Measurements from ENCODE around the gene ASB5.
"Not testable (repeated sequence)": the region's sequence is repeated elsewhere in the genome, so short reads cannot be mapped to it uniquely, and the experiment has no call there.

Gene ASB5, protein sequence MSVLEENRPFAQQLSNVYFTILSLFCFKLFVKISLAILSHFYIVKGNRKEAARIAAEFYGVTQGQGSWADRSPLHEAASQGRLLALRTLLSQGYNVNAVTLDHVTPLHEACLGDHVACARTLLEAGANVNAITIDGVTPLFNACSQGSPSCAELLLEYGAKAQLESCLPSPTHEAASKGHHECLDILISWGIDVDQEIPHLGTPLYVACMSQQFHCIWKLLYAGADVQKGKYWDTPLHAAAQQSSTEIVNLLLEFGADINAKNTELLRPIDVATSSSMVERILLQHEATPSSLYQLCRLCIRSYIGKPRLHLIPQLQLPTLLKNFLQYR

DNA sequence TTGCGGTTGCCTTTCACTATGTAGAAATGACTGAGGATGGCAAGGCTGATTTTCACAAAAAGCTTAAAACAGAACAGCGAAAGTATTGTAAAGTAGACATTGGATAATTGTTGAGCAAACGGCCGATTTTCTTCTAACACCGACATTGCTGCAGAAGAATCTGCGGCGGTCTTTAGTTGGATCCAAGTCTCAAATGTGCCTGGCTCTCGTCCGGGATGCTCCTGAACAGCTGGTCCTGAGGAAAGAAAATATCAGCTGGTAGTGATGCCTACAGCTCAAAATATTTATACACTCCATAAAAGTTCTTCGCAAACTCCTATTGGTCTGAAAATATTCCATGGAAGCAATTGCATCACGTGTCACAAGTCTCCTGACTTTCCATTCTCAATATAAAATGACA, at the start of gene ASB5:
ASB5 (minus strand) TSS at position 260 of the 400 bp plus-strand sequence; CDS start at position 146, 114 bp downstream.
- DNase-seq (ENCODE audit: low spot score) = no peak

DNA sequence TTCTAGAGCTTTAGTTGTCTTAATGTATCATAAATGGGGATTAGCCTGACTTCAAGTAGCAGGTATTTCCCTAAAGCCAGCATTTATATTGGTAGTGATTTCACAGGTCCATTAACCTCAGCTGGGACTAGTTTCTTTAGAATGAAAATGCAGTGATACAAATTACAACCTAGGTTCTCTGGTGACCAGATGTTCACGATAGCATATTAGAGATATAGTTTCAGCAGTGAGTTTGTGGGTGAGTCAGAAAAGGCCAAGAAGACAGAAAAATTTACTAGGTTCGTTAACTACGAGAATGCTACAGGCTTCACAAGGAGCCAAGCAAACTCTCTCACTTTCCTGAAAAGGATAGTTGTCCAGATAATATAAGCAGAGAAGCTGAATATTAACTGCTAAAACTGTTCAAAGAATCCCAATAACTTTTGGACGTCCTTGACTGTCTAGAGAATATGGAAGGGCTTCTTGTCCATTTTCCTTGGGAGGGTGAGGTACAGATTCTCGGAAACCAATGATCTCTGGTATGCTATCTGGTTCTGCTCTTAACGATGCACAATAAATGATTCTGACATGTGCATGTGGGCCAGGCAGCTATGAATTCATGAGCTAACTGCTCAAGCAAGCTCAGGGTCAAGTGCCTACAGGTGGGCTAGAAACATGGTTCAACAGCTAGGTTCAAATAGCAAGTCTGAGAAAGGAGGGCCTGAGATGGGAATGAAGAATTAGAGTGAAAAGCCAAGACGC, 44.7 kb upstream of the ASB5 start:
- DNase-seq (ENCODE audit: low spot score) = no peak

DNA sequence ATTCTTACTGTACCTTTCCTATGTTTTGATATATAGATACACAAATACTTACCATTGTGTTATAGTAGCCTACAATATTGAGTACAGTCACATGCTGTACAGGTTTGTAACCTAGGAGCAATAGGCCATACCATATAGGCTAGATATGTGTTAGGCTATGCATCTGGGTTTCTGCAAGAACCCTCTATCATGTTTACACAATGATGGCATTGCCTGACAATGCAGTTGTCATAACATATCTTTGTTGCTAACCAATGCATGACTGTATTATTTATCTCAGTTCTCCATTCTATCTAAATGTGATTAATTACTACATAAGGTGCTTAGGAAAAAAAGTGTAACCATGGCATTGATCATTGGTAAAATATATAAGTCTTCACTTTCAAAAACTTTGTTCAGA, 40.8 kb upstream of the ASB5 start:
- DNase-seq (ENCODE audit: low spot score) = no peak

DNA sequence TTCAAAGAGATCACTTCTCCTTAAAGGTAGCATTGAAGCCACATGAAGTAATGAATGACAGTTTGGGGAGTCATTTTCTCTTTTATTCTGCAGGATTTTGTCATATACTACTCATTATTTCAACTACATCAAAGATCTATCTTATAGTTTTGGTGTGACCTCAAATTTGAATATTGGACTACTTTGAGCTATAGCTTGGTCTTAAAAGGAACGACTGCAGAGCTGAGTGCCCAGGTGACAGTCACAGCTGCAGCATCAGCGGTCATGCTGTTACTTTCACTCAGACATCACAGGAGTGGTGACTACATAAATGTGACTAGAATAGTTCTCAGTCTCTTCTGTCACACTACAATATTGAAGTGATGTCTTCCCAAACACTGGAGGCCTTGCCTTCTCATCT, 40.0 kb upstream of the ASB5 start:
- DNase-seq (ENCODE audit: low spot score) = no peak

DNA sequence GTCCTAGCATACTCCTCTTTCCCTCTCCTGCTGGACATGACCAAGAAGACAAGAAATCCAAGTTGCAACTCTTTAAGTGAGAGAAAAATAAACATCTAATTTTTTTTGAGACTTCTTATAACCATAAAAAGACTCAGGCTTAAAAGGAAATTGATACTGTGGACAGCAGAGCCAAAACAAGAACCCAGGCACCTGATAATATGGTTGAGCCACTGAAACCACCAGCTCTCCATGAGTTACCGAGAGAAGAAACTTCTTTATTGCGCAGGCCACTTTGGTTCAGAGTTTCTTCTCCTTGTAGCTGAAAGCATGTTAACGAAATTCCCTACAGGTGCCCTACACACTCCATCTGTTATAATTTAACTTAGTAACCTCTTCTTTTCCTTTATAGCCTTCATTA, 39.4 kb upstream of the ASB5 start:
- no peak for DNase-seq (ENCODE audit: low spot score)

DNA sequence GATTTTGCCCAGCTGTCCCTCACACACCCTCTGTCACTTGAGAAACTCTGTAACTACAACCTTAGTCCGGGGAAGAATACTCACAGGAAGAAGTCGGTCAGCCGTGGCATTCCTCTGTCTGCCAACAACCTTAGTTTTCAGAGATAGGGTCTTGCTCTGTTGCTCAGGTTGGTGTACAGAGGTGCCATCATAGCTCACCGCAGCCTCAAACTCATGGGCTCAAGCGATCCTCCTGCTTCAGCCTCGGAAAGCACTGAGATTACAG, 38.6 kb upstream of the ASB5 start:
- no peak for DNase-seq (ENCODE audit: low spot score)

DNA sequence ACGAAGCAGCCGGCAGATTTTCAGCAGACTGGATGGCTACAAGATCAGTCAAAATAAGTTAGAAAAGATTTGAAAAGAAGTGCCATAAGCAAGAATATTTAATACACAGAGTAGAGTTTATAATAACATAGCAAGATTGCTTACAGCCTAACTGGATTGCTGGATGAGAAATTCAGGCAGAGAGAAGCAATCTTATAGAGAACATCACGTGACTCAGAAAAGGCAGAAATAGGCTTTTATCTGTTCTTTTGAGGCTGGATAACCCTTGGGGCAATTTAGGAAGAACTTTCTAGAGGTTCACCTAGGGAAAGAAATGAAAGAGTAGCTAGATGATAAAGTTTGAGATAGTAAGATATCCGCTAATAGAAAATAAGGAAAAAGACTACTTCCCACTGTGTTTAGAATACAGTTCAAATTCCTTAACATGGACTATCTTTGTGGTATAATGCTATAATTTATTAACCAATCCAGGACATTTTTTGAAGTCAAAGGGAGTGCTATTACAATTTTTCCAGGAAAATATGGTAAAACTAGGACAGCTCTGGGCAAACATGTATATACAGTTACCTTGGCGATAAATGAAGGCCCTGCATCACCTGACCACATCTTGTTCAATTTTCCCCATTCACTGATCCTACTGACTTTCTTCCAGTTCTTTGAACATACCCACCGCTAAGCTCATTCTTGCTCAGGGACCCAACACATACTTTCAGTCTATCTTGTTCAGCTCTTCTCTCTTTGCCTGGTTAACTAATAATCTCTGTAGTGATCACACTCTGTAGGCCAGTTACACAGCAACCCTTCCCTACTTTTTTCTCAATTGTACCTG, 38.0 kb upstream of the ASB5 start:
- DNase-seq (ENCODE audit: low spot score) = no peak

DNA sequence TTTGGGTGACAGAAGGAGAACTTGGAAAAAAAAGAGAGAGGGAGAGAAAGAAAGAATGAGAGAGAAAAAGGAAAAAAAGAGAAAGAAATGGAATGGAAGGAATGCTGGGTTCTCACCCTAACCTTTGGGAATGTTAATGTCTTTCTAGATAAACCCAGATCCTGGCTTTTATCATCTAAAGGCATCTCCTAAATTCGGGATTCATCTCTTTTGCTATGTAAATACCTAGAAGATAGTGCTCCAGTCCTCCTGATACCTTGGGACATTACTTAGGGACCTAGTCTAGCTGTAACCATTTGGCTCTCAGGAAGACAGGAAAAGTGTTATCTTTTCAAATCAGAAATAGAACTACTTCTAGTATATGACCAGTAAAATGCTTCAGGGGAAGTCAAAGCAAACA, 34.9 kb upstream of the ASB5 start:
- no peak for DNase-seq (ENCODE audit: low spot score)

DNA sequence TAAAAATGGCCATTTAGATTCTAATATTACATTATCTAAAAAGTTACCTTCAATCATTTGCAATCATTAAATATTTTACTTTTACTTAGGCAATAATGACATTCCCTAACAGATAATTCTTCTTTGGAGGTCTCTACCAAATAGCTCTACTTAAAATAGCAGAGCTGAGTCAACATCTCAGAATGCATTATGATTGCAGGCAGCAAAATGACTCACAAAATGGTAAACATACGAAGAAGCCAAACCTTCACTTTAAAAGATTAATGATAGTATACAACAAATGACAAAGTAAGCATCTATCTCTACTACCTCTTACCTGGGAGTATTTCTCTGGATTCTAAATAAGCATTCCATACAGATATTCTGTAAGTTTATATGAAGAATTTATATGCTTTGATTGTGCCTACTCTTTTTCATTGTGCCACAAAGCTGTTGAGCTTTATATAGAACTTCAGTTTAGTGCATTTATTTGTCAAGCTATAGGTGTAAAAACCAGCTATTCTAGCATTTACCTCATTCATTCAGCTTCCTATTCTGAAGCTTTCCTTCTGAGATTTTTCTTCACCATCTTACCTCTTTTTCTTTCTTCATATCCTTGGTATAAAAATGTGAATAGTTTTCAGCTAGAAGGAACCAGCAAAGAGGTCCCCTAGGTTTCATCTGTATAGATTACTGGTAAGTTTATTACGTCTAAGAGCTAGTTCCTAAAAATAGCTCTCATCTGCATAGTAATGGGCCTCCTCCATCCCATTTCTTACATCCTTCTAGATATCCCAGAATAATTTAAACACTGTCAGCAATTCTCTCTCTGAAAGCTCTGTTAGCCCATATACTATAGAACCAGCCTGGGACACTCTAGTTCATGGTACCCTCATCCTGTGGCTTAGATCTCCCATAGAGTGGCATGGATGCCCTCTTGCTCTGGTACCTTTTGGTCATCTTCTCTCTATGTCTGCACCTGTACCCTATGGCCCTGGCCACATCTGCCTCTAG, 33.6 kb upstream of the ASB5 start:
- no peak for DNase-seq (ENCODE audit: low spot score)

DNA sequence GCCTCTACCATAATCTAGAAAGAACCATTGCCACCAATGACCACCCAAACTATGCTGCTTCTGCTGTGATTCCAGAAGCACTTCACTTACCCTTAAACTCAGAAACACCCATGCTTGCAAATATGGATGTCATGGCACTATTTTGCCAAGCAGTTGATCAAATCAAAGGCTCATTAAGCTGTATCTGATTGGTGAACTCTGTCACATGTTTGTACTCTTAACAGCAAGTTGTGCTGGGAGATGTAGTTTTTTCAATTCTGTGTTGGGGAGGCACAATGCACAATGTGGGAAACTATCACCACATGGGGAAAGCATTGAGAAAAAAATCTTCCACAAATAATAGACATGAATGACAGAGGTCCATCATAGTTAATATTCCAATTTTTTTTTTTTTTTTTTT, 31.5 kb upstream of the ASB5 start:
- no peak for DNase-seq (ENCODE audit: low spot score)

DNA sequence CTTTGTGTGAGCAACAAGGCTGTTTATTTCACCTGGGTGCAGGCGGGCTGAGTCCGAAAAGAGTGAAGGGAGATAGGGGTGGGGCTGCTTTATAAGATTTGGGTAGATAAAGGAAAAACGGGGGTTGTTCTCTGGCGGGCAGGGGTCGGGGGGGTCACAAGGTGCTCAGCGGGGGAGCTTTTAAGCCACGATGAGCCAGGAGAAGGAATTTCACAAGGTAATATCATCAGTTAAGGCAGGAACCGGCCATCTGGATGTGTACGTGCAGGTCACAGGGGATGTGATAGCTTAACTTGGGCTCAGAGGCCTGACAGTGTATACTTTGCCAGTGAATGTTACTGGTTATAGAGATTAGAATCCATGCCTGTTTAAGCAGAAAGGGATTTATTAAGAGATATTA, 31.0 kb upstream of the ASB5 start:
- DNase-seq (ENCODE audit: low spot score) = no peak

DNA sequence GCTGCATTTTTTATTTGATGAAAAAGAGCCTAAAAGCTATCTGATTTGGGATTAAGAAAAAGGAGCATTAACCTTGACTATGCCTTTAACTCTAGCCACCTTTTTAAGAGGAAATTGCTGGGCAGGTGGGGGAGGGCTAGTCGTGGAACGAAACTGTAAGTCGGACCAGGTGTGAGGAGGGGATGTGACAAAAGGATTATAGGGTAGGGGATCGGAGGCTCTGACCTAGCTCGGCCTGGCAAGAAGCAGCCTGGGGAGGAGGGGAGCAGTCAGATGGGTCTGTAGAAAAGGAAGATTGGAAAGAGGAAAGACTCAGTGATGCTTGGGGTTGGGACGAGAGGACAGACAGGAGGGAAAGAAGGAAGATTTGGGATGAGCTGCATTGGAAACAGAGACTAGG, 29.6 kb upstream of the ASB5 start:
- no peak for DNase-seq (ENCODE audit: low spot score)

DNA sequence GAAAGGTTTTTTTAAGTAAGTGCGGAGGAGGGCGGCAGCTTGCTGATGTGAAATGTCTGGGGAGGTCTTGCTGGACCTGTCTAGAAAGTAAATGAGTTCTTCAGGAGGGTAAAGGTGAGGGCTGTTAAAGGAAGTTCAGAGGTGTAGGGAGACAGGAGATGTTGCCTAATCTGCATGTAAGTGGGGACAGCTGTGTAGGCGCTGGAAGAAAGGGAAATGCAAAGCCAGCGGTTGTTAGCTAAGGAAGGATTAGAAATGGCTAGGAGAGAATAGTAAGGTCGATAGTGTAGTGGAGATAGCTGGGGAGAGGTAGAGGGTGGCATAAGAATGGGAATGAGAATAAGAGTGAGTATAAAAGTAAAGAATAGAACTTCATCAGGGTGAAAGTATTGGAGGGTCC, 26.9 kb upstream of the ASB5 start:
- DNase-seq (ENCODE audit: low spot score) = not testable (repeated sequence)

DNA sequence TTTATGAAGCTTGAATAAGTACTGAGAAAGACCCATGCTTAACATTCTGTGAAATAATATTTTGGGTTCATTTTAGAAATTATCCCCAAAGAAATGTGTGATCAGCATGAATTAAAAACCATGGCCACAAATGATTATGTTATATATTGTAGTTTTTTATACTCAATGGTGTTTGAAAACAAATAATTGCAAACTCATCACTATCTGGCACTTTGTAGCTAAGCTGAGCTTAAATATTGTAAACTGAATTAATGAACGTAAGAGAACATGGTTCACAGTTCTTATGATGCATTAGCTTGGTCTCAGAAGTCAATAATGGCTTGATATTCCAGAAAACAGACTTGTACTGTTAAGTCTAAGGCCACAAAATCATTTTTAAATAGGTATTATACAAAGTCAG, 24.6 kb upstream of the ASB5 start:
- DNase-seq (ENCODE audit: low spot score) = no peak

DNA sequence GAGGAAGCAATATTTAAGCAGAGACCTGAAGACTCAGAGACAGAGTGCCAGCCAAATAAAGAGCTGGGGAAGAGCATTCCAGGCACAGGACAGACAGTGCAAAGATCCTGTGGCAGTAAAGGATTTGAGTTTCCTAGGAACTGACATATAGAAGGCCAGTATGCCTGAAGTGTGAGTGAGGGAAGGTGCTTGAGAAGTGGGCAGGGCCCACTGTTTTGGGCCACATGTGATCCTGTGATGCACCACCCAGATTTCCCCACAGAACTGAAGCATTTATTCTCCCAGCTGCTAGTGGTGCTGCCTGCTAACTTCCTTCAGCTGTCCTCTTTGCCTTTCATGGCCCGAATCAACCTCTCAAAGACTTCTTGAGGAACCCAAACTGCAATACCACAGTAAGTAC, 23.9 kb upstream of the ASB5 start:
- DNase-seq (ENCODE audit: low spot score) = no peak

DNA sequence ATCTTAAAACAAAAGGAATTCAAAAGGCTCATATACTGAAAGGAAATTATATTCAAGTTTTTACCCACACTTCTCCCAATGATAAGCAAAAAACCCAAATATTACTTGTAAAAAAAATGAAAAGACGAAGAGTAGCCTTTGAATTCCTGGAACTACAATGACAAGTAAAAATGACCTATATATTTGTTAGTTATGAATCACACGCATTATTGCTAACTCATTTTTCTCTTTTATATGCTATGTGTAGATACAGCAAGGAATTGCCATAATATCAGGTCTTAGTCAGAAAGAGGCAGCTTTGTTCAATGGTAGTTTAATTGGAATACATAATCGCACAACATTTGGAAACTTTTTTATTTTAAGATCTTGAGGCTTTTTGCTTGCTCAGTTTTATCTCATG, 22.7 kb upstream of the ASB5 start:
- DNase-seq (ENCODE audit: low spot score) = no peak

DNA sequence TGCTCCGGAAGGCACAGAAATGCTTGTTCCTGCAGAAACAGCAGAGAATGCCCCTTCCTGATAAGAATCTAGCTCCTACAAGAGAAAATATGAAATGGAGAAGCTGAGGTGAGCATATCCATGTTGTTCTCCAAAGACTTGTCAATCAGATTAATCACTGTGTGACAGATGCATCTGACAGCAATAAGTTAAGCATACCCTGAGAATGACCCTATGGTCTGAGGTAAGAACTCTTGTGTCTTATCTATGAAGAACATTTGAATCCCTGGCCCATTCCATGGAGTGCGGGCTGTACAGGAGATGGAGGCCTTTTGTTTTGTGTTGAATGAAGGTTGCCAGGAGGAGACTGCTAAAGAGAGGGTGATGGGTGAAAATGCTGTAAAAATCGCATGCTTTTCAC, 21.5 kb upstream of the ASB5 start:
- DNase-seq (ENCODE audit: low spot score) = no peak

DNA sequence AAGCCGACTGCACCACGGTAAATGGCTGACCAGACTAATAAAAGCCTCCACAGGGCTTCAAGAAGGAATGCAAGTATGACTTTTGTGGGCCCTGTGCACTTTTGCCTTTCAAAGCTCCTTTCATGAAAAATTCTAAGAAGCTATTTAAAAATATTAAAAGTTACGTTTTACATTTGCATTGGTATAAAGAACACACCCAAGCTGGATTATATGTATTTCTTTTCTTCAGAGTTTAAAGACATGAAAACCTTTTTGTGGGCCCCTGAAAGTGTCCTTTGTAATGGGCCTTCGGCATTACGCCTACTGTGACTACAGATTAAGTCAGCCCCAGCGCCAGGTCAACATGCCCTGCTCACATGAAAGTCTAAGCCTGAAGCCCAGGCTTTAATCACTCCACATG, 20.5 kb upstream of the ASB5 start:
- DNase-seq (ENCODE audit: low spot score) = no peak

DNA sequence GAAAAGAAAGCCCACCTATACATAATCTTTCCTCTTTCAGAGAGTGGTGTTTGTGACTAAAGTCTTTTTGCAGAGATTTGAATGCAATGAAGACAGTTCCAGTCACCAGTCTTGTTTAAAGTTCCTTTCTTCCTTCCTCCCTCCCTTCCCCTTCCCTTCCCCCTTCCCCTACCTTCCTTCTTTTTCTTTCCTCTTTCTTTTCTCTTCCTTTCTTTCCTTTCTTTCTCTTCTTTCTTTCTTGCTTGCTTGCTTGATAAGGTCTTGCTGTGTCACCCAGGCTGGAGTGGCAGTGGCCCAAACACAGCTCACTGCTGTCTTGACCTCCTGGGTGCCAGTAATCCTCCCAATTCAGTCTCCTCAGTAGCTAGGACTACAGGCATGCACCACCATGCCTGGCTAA, 19.0 kb upstream of the ASB5 start:
- DNase-seq (ENCODE audit: low spot score) = no peak

DNA sequence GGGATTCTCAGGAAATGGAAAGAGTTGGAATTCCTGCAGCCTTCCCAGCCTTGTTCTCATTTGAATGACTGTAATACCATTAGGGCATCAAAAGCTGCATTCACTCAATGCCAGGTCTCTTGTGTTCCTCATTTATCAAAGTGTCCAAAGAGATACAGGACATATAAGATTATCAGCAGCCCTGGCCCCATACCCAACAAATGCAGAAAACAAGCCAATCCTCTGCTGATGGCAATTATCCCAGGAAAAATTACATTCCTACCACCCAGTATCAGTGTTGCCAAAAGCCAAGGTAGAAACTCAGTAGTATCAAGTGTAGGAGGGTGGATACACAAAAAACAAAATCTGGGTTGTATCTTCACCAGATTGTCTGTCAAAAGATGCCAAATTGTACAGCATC, 18.5 kb upstream of the ASB5 start:
- DNase-seq (ENCODE audit: low spot score) = no peak

DNA sequence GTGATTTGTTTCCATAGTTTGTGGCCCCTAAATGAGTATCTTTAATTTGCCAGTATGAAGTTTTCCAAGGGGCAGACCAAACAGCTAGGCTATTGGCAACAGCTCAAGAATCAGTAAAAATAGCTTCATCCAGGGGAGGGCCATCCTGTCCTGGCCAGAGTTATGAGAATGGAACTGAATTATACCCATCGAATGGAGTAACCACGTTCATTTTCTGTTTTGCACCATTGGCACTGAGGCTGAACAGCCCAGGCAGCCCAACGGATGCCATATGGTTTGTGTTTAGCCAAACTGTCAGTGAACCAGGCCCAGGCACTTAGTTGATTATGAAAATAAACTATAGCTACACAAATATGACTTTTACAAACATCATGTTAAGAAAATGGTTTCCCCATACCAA, 17.7 kb upstream of the ASB5 start:
- no peak for DNase-seq (ENCODE audit: low spot score)

DNA sequence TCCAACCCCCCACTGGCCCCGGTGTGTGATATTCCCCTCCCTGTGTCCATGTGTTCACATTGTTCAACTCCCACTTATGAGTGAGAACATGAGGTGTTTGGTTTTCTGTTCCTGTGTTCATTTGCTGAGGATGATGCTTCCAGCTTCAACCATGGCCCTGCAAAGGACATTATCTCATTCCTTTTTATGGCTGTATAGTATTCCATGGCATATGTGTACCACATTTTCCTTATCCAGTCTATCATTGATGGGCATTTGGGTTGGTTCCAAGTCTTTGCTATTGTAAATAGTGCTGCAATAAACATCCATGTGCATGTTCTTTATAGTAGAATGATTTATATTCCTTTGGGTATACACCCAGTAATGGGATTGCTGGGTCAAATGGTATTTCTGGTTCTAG, 10.5 kb upstream of the ASB5 start:
- DNase-seq (ENCODE audit: low spot score) = not testable (repeated sequence)

Data from CD4-positive, alpha-beta T cell treated with Interleukin-15 for 4 hours (primary cell).